ENCODE data around the gene NELFCD. TPM values are rescaled to one million over a fixed set of nuclear protein-coding genes. Genes with fewer than 3 reads are reported as not detected.
A peak's percentile ranks its signal among the peaks of the same experiment; 100 is the strongest.

Gene NELFCD
- 10 to 100 TPM; 55.0 to 85.2 TPM for total RNA-seq

GRCh38 chr20:58980711-58981627 is at the start of gene NELFCD:
TSS of gene NELFCD (plus strand) at chr20:58981256. CDS start at chr20:58981310, 54 bp downstream.
- DNase-seq (ENCODE audit: low spot score), result peak; percentile 71
- intact Hi-C loops (cut with DNase I), result loop anchor here (2.0 to 5.0 kb wide), 3 partner anchors 51 to 90 kb away; partner anchors contain the start of gene ATP5F1E
- TF ChIP-seq POLR2A (IDR thresholded peaks at IDR 0.05), result peak; percentile 21
- peak; percentile 22 for TF ChIP-seq POLR2AphosphoS5 (IDR thresholded peaks at IDR 0.05)
- TF ChIP-seq CTCF (IDR thresholded peaks at IDR 0.05), result no peak
- Histone ChIP-seq H3K27ac (peak within 1 kb of the TSS; percentile 75 to 77), H3K4me3 (peak within 1 kb of the TSS; percentile 73 to 90), H3K27me3 (replicated peaks; ENCODE audit: insufficient read depth) (no peaks in the 10 kb centered on the region), H3K36me3 (no peaks in the 10 kb centered on the region), H3K4me1 (replicated peaks) (peaks cover 6% of the 10 kb centered on the region), H3K9me3 (no peaks in the 10 kb centered on the region)
- 12% methylated on average over 74 of the region's 109 CpGs for WGBS

GRCh38 chr20:58932170-58932569 is 48.9 kb upstream of the NELFCD start:
- Histone ChIP-seq H3K4me3 (no peak overlapping the region), H3K36me3 (no peaks in the 10 kb centered on the region), H3K4me1 (replicated peaks) (no peaks in the 10 kb centered on the region), H3K9me3 (no peaks in the 10 kb centered on the region), H3K27me3 (replicated peaks; ENCODE audit: insufficient read depth) (no peaks in the 10 kb centered on the region), H3K27ac (no peak overlapping the region)
- 85% methylated on average over 5 of the region's 5 CpGs for WGBS
- no peak for DNase-seq (ENCODE audit: low spot score)
- intact Hi-C loops (cut with DNase I), result no loop called here
- TF ChIP-seq POLR2A (IDR thresholded peaks at IDR 0.05), result no peak
- TF ChIP-seq POLR2AphosphoS5 (IDR thresholded peaks at IDR 0.05), result no peak
- no peak for TF ChIP-seq CTCF (IDR thresholded peaks at IDR 0.05)

GRCh38 chr20:58938078-58938477 is 43.0 kb upstream of the NELFCD start:
- Histone ChIP-seq H3K27me3 (replicated peaks; ENCODE audit: insufficient read depth) (no peaks in the 10 kb centered on the region), H3K36me3 (no peaks in the 10 kb centered on the region), H3K4me1 (replicated peaks) (no peaks in the 10 kb centered on the region), H3K9me3 (no peaks in the 10 kb centered on the region), H3K27ac (no peak overlapping the region), H3K4me3 (no peak overlapping the region)
- DNase-seq (ENCODE audit: low spot score), result no peak
- intact Hi-C loops (cut with DNase I), result no loop called here
- TF ChIP-seq POLR2A (IDR thresholded peaks at IDR 0.05) (no peak), CTCF (IDR thresholded peaks at IDR 0.05) (no peak), POLR2AphosphoS5 (IDR thresholded peaks at IDR 0.05) (no peak)
- 67% methylated on average over 2 of the region's 2 CpGs for WGBS

- 48% methylated on average over 1 of the region's 1 CpG for WGBS
- Histone ChIP-seq H3K9me3 (no peaks in the 10 kb centered on the region), H3K4me3 (no peak overlapping the region), H3K4me1 (replicated peaks) (no peaks in the 10 kb centered on the region), H3K27me3 (replicated peaks; ENCODE audit: insufficient read depth) (no peaks in the 10 kb centered on the region), H3K27ac (no peak overlapping the region), H3K36me3 (no peaks in the 10 kb centered on the region)
- DNase-seq (ENCODE audit: low spot score), result no peak
- TF ChIP-seq POLR2A (IDR thresholded peaks at IDR 0.05), result no peak
- intact Hi-C loops (cut with DNase I), result no loop called here
Measured at GRCh38 chr20:58938541-58938940, 42.5 kb upstream of the NELFCD start.

GRCh38 chr20:58941471-58941870 is 39.6 kb upstream of the NELFCD start:
- no peaks in the 10 kb centered on the region for H3K9me3 ChIP-seq
- no peak for DNase-seq (ENCODE audit: low spot score)

More at GRCh38 chr20:58941471-58941870, 39.6 kb upstream of the NELFCD start:
- Histone ChIP-seq H3K36me3 (no peaks in the 10 kb centered on the region), H3K27ac (no peak overlapping the region), H3K4me3 (no peak overlapping the region), H3K27me3 (replicated peaks; ENCODE audit: insufficient read depth) (no peaks in the 10 kb centered on the region), H3K4me1 (replicated peaks) (no peaks in the 10 kb centered on the region)
- intact Hi-C loops (cut with DNase I), result no loop called here
- 62% methylated on average over 3 of the region's 3 CpGs for WGBS
- no peak for TF ChIP-seq POLR2A (IDR thresholded peaks at IDR 0.05)
- no peak for TF ChIP-seq POLR2AphosphoS5 (IDR thresholded peaks at IDR 0.05)
- TF ChIP-seq CTCF (IDR thresholded peaks at IDR 0.05), result no peak
